OCI-LY3 (cell line): ENCODE results near the gene FILIP1L.

ENCODE experiments used
- H2AFZ ChIP-seq: fragments of 200-600, 300-600 bp; shearing (Covaris generic); 2 replicates; pipeline ENCODE4 v1.6.0; 2014; ENCODE audit warnings: antibody characterized with exemption, low read depth, low read length
- H3K27ac ChIP-seq: fragments of 200-600, 300-600 bp; sonication (generic); 2 replicates; pipeline ENCODE4 v1.5.1; 2014; ENCODE audit warnings: mild to moderate bottlenecking, low read length, moderate library complexity, mixed read lengths
- H3K27me3 ChIP-seq: fragments of 200-600, 300-600 bp; sonication (generic); 2 replicates; pipeline ENCODE4 v1.6.1; 2014; ENCODE audit warnings: low read depth, low read length, mixed read lengths
- H3K36me3 ChIP-seq: fragments of 200-600, 300-600 bp; sonication (generic); replicated peaks from 2 replicates; pipeline ENCODE3; 2014; ENCODE audit warnings: low read depth, low read length, mixed read lengths
- H3K4me1 ChIP-seq: fragments of 300-600, 200-600 bp; sonication (generic); 2 replicates; pipeline ENCODE4 v1.6.1; 2014; ENCODE audit warnings: low read length, mixed read lengths
- H3K4me2 ChIP-seq: fragments of 200-600, 300-600 bp; sonication (generic); 2 replicates; pipeline ENCODE4 v1.6.1; 2014; ENCODE audit warnings: low read length, mixed read lengths
- H3K4me3 ChIP-seq: fragments of 300-600, 200-600 bp; sonication (generic); 2 replicates; pipeline ENCODE4 v1.5.1; 2014; ENCODE audit warnings: antibody characterized with exemption, mild to moderate bottlenecking, low read length, moderate library complexity
- H3K79me2 ChIP-seq: fragments of 300-600, 200-600 bp; shearing (Covaris generic); 2 replicates; pipeline ENCODE4 v1.6.1; 2014; ENCODE audit warnings: mild to moderate bottlenecking, low read length, mixed read lengths
- H3K9ac ChIP-seq: fragments of 300-600, 200-600 bp; shearing (Covaris generic); 2 replicates; pipeline ENCODE4 v1.6.0; 2014; ENCODE audit warnings: mild to moderate bottlenecking, low read length, moderate library complexity
- H3K9me3 ChIP-seq: fragments of 200-600, 300-600 bp; shearing (Covaris generic); 2 replicates; pipeline ENCODE4 v1.6.1; 2014; ENCODE audit warnings: low read length, mixed read lengths; ENCODE audit not compliant: insufficient read depth
- H4K20me1 ChIP-seq: fragments of 200-600, 300-600 bp; sonication (generic); 2 replicates; pipeline ENCODE4 v1.6.1; 2016; ENCODE audit warnings: low read length, mixed read lengths; ENCODE audit not compliant: insufficient read depth
- CTCF ChIP-seq: fragments of 200-600, 300-600 bp; sonication (generic); IDR thresholded peaks from 2 replicates; pipeline ENCODE4 v1.5.1; 2014; ENCODE audit warnings: antibody characterized with exemption, low read length, low read depth
- EZH2phosphoT487 ChIP-seq: fragments of 200-600 bp; shearing (Covaris generic); IDR thresholded peaks from 2 replicates; pipeline ENCODE4 v1.6.1; 2018; ENCODE audit warnings: antibody characterized with exemption, mixed run types, low read depth

FILIP1L gene

GRCh38 chr3:99978221-99978620 is 136.1 kb downstream of the FILIP1L start:
- Histone ChIP-seq H4K20me1 (no peaks in the 10 kb centered on the region), H3K9me3 (no peaks in the 10 kb centered on the region), H3K36me3 (no peaks in the 10 kb centered on the region), H2AFZ (no peak overlapping the region), H3K79me2 (no peaks in the 10 kb centered on the region), H3K4me3 (no peak overlapping the region), H3K9ac (no peak overlapping the region), H3K27me3 (no peaks in the 10 kb centered on the region), H3K4me2 (no peak overlapping the region), H3K4me1 (no peaks in the 10 kb centered on the region), H3K27ac (no peak overlapping the region)
- TF ChIP-seq CTCF (no peak), EZH2phosphoT487 (no peak)

- no peaks in the 10 kb centered on the region for H3K36me3 ChIP-seq
- TF ChIP-seq CTCF (no peak), EZH2phosphoT487 (no peak)
Observed at GRCh38 chr3:99976584-99976983, 137.7 kb downstream of the FILIP1L start.

GRCh38 chr3:99974989-99975388 is 139.3 kb downstream of the FILIP1L start:
- H3K9me3 ChIP-seq, result no peaks in the 10 kb centered on the region
- H3K27ac ChIP-seq, result no peak overlapping the region
- no peak overlapping the region for H3K4me2 ChIP-seq
- no peak overlapping the region for H2AFZ ChIP-seq
- no peaks in the 10 kb centered on the region for H4K20me1 ChIP-seq
- H3K4me3 ChIP-seq, result no peak overlapping the region
- H3K4me1 ChIP-seq, result no peaks in the 10 kb centered on the region
- TF ChIP-seq CTCF, result no peak
- no peak for TF ChIP-seq EZH2phosphoT487
- H3K27me3 ChIP-seq, result no peaks in the 10 kb centered on the region
- no peak overlapping the region for H3K9ac ChIP-seq
- no peaks in the 10 kb centered on the region for H3K79me2 ChIP-seq
- no peaks in the 10 kb centered on the region for H3K36me3 ChIP-seq

More at GRCh38 chr3:99976584-99976983, 137.7 kb downstream of the FILIP1L start:
- H2AFZ ChIP-seq, result no peak overlapping the region
- H3K9me3 ChIP-seq, result no peaks in the 10 kb centered on the region
- H4K20me1 ChIP-seq, result no peaks in the 10 kb centered on the region
- H3K9ac ChIP-seq, result no peak overlapping the region
- H3K4me1 ChIP-seq, result no peaks in the 10 kb centered on the region
- no peak overlapping the region for H3K4me3 ChIP-seq
- no peaks in the 10 kb centered on the region for H3K27me3 ChIP-seq
- no peaks in the 10 kb centered on the region for H3K79me2 ChIP-seq
- no peak overlapping the region for H3K4me2 ChIP-seq
- H3K27ac ChIP-seq, result no peak overlapping the region

- H3K27me3 ChIP-seq, result no peaks in the 10 kb centered on the region
- H3K79me2 ChIP-seq, result no peaks in the 10 kb centered on the region
- H3K4me2 ChIP-seq, result no peak overlapping the region
- TF ChIP-seq CTCF (no peak), EZH2phosphoT487 (no peak)
- H3K27ac ChIP-seq, result no peak overlapping the region
- H4K20me1 ChIP-seq, result no peaks in the 10 kb centered on the region
- no peaks in the 10 kb centered on the region for H3K4me1 ChIP-seq
- no peak overlapping the region for H3K9ac ChIP-seq
- H3K4me3 ChIP-seq, result no peak overlapping the region
- H2AFZ ChIP-seq, result no peak overlapping the region
- no peaks in the 10 kb centered on the region for H3K36me3 ChIP-seq
- no peaks in the 10 kb centered on the region for H3K9me3 ChIP-seq
Observed at GRCh38 chr3:99972380-99973104, 141.8 kb downstream of the FILIP1L start.
